Measurements from ENCODE around the gene CARMIL3. TPM values are rescaled to one million over a fixed set of nuclear protein-coding genes. Genes with fewer than 3 reads are reported as not detected.

The CARMIL3 gene
- total RNA-seq, 1 donor from 2014 or later = 0.10 TPM

DNA sequence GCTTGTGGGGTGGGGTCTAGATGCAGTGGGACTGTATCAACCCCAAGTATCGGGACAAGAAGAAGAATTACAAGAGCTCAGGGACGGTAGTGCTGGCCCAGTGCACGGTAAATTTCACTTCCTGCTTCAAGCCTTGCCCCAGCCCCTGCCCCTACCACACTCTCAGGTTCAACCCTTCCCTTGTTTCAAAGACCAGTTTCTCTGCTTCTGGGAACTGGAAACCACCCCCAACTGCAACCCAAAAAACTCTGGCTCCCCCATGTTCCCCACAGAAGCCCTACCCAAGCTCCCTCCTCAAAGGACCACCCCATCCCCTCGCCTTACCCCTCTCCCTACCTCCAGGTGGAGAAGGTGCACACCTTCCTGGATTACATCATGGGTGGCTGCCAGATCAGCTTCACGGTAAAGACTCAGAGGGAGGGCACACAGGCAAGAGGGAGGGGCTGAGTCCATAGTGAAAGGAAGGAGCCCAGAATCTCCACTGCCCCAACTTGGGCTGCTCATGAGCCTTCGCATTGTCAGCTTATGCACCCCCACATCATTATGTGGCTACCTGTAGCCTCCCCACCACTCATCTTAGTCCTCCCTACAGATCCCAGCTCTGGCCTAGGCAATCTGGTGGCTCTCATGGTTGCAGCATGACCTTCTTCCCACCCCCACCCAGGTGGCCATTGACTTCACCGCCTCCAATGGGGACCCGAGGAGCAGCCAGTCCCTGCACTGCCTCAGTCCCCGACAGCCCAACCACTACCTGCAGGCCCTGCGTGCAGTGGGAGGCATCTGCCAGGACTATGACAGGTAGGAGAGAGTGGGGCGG lies 23.9 kb downstream of the CARMIL3 start:
- DNase-seq (ENCODE audit: low read depth) = no peak

GRCh38 chr14:24076302-24076601 lies 24.4 kb downstream of the CARMIL3 start:
- no peak for DNase-seq (ENCODE audit: low read depth)

DNA sequence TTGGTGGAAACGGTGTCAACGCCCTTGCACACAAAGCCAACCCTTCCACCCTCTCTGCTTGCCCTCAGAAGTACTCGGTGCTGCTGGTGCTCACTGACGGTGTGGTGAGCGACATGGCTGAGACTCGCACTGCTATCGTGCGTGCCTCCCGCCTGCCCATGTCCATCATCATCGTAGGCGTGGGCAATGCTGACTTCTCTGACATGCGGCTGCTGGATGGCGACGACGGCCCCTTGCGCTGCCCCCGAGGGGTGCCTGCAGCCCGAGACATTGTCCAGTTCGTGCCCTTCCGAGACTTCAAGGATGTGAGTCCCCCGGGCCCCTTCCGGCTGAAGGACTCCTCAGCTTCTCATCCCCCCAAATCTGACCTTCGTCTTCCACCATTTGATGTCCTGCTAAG lies 25.3 kb downstream of the CARMIL3 start:
- no peak for DNase-seq (ENCODE audit: low read depth)

- DNase-seq (ENCODE audit: low read depth) = no peak
These were observed 26.3 kb downstream of the CARMIL3 start for GRCh38 chr14:24078146-24078545.

DNA sequence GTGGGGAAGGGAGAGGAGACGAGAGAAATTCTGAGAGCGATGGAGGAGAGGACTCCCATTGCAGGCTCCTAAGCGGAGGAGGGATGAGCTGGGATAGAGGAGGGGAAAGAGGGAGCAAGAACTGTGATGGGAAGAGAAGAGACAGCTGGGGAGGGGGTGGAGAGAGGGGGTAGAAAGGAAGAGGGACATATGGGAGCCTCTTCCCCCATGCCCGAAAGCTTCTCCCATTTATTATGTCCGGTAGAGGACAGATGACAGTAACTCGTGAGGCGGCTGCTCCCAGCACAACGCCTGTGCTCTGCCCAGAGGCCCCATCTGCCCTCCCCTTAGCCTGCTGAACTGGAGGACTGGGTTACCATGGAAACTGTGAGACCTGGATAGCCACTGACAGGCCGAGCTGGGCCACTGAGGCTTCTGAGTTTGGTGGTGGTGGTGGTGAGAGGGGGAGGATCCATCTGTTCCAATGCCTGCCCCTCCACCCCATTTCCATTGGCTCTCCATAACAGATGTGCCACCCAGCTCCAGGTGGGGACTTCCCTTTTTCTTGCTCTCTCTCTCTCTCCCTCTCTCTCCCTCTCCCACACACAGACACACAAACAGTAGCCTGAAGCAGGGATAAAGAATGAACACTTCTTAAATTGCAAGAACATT lies 27.8 kb downstream of the CARMIL3 start:
- DNase-seq (ENCODE audit: low read depth) = no peak

- no peak for DNase-seq (ENCODE audit: low read depth)
These were observed 28.3 kb downstream of the CARMIL3 start for GRCh38 chr14:24080142-24080530.

DNA sequence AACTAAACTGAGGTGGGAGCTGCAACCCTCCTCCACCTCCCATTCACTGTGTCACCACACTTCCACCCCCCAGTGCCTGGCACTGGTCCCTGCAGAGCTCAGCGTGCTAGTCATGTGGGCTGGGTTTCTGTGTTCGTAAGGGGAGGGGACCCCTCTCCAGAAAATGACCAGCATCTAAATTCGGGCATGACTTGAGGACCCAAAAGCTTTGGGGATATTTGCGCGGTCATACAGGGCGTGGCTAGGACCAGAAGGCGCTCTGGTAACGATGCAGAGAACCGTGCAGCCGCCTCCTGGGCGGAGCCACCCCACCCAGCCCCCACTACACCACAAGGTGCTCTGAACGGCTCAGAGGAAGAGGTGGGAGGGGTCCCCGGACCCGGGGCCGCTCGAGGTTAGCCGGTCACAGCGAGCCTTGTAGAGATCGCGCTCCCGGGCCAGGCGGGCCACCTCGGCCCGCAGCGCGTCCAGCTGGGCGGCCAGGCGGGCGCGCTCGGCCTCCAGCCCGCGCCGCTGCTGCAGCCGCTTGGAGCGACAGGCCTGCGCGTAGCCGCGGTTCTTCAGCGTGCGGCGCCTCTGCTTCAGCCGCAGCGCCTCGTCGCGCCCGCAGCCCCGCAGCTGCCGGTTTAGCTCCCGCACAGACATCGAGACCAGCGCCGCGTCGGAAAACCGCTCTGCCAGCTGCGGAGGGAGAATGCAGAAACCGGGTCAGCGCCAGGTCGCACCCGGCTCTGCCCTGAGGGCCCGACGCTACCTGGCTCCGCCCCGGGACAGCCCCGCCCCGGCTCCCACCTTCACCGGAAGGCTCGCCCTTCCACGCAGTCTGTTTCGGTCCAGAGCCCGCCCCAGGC lies 29.3 kb downstream of the CARMIL3 start:
- no peak for DNase-seq (ENCODE audit: low read depth)

DNA sequence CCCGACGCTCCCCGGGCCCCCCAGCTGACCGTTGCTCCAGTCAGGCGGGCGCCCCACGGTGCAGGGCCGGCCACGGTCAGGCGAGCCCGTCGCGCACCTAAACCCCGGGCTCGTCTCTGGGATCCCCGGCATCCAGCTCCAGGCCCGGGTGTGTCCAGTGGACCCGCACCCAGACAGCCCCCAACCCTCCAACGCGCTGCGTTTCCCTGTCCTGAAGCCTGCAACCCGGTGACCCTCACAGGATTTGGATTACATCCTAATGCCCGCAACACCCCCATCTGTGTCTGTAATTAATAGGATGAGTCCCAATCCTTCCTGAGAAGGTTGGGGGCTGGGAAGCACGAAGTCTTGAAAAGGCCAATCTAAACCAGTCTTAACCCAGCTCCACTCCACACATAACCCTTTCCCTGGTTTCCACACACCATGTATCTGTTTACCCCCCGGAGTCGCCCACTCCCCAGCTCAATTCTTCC lies 30.0 kb downstream of the CARMIL3 start:
- DNase-seq (ENCODE audit: low read depth) = no peak

GRCh38 chr14:24082411-24083080 lies 30.7 kb downstream of the CARMIL3 start:
- DNase-seq (ENCODE audit: low read depth) = no peak

DNA sequence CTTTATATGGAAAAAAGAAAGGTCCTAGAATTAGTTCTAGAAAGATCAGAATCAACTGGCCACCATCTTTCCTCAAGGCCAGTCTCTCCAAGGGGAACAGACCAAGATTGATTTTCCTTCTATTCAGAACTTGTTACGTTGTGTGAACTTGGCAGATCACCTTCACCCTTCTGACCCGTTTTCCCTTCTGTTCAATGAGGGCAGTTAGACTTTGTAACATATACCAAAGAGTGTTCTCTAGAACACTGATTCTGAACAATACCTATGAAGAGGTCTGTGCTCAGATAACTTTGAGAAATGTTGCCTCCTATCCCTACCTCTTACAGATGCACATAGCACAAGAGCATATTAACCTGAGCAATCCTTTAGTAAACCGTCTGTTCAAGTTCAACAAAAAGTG lies 31.7 kb downstream of the CARMIL3 start:
- no peak for DNase-seq (ENCODE audit: low read depth)

- no peak for DNase-seq (ENCODE audit: low read depth)
These were observed 32.6 kb downstream of the CARMIL3 start for GRCh38 chr14:24084440-24084839.

DNA sequence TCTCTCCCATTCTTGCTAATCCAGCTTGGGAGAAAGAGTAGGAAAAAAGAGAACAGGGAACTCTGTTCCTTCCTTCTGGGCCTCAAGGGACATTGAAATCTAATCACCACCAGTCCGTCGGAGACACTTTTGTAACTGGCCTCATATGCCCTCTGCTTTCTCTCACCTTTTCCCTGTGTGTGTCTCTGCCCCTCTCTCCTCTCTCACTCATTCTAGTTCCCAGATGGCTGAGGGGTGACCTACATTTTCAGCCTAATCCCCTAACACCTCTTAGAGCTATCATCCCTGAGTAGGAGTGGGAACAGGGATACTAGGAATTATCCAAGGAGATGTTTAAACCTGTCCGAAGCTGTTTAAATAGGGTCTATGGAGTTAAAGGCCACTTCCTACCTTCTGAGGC lies 33.4 kb downstream of the CARMIL3 start:
- DNase-seq (ENCODE audit: low read depth) = no peak

GRCh38 chr14:24086193-24086955 lies 34.6 kb downstream of the CARMIL3 start:
- DNase-seq (ENCODE audit: low read depth) = no peak

DNA sequence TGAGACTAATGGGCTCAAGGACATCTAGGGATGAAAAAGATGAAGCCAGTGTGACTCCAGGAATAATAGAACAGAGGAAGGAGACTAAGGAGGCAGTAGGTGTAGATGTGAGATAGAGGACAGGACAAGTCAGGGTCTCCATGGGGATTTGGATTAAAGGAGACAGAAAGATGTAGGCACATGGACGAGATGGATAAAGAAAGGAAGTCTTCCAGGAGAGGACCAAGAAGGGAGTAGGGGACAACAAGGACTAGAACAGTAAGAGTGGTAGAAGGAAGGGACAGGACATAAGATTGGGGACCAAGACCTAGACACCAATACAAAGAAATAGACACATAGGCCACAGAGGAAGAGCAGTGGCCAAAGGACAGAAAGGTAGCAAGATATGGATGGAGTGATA lies 35.2 kb downstream of the CARMIL3 start:
- DNase-seq (ENCODE audit: low read depth) = no peak

DNA sequence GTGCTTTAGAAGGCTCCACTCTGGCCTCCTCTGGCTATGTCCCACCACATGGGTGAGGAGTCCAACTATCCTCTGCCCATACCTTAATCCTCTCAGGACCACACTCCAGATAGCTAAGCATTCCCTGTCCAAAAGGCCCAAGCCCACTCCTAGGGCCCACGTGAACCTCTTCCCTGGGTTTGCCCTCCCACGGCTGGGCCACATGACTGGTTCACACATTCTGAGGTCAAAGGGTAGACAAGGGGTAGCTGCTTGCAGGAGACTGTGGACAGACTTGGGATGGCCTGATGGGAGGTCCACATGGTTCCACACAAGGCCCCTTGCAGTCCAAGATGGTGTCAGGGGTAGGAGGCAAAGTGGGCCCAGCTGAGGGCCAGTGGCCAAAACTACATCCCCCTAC lies 36.3 kb downstream of the CARMIL3 start:
- no peak for DNase-seq (ENCODE audit: low read depth)

DNA sequence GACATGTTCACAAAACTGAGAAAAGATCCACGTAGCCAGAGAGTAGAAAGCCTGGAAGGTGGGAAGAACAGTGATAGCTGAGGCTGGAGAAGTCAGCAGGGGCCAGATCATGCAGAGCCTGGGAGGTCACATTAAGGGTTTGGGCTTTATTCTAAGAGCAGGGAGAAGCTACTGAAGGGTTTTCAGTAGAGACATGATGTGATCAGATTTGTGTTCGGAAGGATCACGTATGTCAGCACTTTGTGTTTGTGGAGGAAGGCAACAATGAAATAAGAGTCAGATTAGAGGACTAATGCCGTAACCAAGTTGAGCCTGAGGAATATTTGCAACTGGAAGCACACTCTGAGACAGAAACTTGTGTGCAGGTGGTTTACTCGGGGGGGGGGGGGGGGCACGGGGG lies 38.1 kb downstream of the CARMIL3 start:
- no peak for DNase-seq (ENCODE audit: low read depth)

GRCh38 chr14:24092110-24092504 lies 40.3 kb downstream of the CARMIL3 start:
- DNase-seq (ENCODE audit: low read depth) = no peak

GRCh38 chr14:24092505-24093206 lies 40.8 kb downstream of the CARMIL3 start:
- DNase-seq (ENCODE audit: low read depth) = no peak

DNA sequence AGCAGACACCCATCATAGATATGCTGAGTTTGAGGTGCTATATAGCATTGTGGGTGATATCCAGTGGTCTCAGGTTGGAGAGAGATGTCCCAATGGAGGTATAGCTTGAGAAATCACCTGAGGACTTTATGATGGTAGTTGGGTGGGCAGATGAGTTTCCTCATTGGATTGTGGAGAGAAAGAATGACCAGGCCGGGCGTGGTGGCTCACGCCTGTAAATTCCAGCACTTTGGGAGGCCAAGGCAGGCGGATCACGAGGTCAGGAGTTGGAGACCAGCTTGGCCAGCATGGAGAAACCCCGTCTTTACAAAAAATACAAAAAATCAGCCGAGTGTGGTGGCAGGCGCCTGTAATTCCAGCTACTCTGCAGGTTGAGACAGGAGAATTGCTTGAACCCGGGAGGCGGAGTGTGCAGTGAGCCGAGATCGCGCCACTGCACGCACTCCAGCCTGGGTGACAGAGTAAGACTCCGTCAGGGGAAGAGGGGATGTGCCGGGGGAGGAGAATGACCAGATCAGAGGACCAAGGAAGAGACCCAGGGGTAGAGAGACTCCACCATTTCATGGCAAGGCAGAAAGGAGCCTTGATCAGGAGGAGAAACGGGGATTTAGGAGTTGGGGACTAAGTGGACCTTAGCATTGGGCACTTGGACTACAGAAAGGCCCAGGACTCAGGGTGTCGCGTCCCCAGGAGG lies 41.5 kb downstream of the CARMIL3 start:
- DNase-seq (ENCODE audit: low read depth) = no peak

Data from renal cortical epithelial cell (primary cell).